RWPE2 (cell line): ENCODE measurements around the gene MIER2.
A peak's percentile ranks its signal among the peaks of the same experiment; 100 is the strongest.

Source experiments
- ATAC-seq: fragments of 200-7000 bp; cut with Tn5 transposase; 3 replicates; pipeline ENCODE4 v1.9.1; 2021; ENCODE audit warnings: low read depth
- DNase-seq: peaks from one replicate; pipeline ENCODE4 v3.0.0-alpha.2; 2020; ENCODE audit warnings: low spot score
- H3K27ac ChIP-seq: fragments of 450-650 bp; 2 replicates; pipeline ENCODE4 v1.5.1; 2017; ENCODE audit warnings: mild to moderate bottlenecking; ENCODE audit not compliant: poor library complexity, severe bottlenecking
- H3K27me3 ChIP-seq: fragments of 250-450 bp; sonication (Bioruptor Pico); 2 replicates; pipeline ENCODE4 v1.5.1; 2021; ENCODE audit warnings: mild to moderate bottlenecking, moderate library complexity; ENCODE audit not compliant: insufficient read depth, poor library complexity, severe bottlenecking
- H3K36me3 ChIP-seq: fragments of 250-450 bp; sonication (Bioruptor Pico); 2 replicates; pipeline ENCODE4 v1.5.1; 2020; ENCODE audit warnings: low read depth, mild to moderate bottlenecking, moderate library complexity
- H3K4me1 ChIP-seq: fragments of 250-450 bp; sonication (Bioruptor Pico); 2 replicates; pipeline ENCODE4 v1.5.1; 2021; ENCODE audit warnings: mild to moderate bottlenecking, moderate library complexity; ENCODE audit not compliant: insufficient read depth, poor library complexity, severe bottlenecking
- H3K4me3 ChIP-seq: fragments of 250-450 bp; sonication (Bioruptor Pico); 2 replicates; pipeline ENCODE4 v1.5.1; 2021; ENCODE audit warnings: mild to moderate bottlenecking, moderate library complexity; ENCODE audit not compliant: severe bottlenecking
- H3K9me3 ChIP-seq: fragments of 250-450 bp; sonication (Bioruptor Pico); 2 replicates; pipeline ENCODE4 v1.5.1; 2021; ENCODE audit warnings: mild to moderate bottlenecking, moderate library complexity; ENCODE audit not compliant: severe bottlenecking
- TF ChIP-seq, protein P1 (sequence below): fragments of 450-650 bp; IDR thresholded peaks from one replicate; pipeline ENCODE4 v1.5.1; 2017; ENCODE audit warnings: mild to moderate bottlenecking, moderate library complexity; ENCODE audit not compliant: poor library complexity, severe bottlenecking

The MIER2 gene

DNA sequence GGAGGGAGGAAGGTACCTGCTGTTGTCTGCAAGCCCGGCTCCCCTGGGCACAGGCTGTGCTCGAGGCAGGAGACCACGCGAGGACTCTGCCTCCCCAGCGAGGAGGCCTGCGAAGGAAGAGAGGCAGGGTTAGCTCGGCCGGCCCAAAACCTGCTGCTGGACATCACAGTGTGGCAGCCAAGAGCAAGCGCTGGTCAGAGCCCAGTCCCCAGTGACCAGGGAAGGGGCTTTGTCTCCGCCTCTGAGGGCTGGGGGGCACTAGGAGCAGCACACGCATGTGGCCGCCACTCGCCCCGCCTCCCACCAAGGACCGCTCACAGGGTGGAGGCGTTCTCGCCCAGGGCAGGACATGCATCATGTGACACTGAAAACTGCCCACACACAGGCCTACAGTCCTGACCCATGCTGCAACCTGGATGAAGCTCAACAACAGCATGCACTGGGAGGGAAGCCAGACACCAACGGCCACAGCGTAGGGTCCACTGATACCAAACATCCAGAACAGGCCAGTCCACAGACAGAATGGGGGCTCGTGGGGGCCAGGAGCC lies 8.5 kb downstream of the MIER2 start:
- no peaks in the 10 kb centered on the region for H3K27me3 ChIP-seq
- ATAC-seq (no peak), DNase-seq (peak; percentile 26)
- H3K27ac ChIP-seq: no peak overlapping the region
- no peaks in the 10 kb centered on the region for H3K9me3 ChIP-seq
- no peak overlapping the region for H3K4me3 ChIP-seq
- TF ChIP-seq, protein P1, sequence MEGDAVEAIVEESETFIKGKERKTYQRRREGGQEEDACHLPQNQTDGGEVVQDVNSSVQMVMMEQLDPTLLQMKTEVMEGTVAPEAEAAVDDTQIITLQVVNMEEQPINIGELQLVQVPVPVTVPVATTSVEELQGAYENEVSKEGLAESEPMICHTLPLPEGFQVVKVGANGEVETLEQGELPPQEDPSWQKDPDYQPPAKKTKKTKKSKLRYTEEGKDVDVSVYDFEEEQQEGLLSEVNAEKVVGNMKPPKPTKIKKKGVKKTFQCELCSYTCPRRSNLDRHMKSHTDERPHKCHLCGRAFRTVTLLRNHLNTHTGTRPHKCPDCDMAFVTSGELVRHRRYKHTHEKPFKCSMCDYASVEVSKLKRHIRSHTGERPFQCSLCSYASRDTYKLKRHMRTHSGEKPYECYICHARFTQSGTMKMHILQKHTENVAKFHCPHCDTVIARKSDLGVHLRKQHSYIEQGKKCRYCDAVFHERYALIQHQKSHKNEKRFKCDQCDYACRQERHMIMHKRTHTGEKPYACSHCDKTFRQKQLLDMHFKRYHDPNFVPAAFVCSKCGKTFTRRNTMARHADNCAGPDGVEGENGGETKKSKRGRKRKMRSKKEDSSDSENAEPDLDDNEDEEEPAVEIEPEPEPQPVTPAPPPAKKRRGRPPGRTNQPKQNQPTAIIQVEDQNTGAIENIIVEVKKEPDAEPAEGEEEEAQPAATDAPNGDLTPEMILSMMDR: no peak
- H3K4me1 ChIP-seq: no peaks in the 10 kb centered on the region
- H3K36me3 ChIP-seq: peaks cover 55% of the 10 kb centered on the region

- Histone ChIP-seq H3K4me3 (no peak overlapping the region), H3K4me1 (no peaks in the 10 kb centered on the region), H3K9me3 (no peaks in the 10 kb centered on the region), H3K27me3 (no peaks in the 10 kb centered on the region), H3K27ac (no peak overlapping the region), H3K36me3 (peaks cover 56% of the 10 kb centered on the region)
- no peak for DNase-seq
- TF ChIP-seq, protein P1: no peak
- no peak for ATAC-seq
Measured at GRCh38 chr19:335486-336066, 9.0 kb downstream of the MIER2 start.

DNA sequence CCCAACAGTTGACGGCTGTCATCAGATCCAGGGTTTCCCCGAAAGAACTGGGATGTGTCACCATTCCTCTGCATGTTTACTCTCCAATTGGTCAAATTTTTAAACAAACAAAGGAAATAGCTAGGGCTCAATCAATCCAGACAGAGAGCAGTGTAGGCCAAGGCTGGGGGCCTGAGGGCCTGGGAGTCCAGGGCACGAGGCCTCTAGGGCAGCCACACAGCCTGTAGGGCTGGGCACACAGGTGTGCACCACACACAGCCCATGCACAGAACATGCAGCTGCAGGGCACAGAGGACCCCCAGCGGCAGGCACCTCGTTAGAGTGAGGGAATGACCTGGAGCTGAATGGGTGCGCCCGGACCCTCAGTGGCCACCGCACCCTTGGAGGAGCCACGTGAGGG lies 9.5 kb downstream of the MIER2 start:
- peaks cover 56% of the 10 kb centered on the region for H3K36me3 ChIP-seq
- ATAC-seq: no peak
- no peak for DNase-seq
- TF ChIP-seq, protein P1: no peak
- no peak overlapping the region for H3K27ac ChIP-seq
- no peak overlapping the region for H3K4me3 ChIP-seq
- H3K9me3 ChIP-seq: no peaks in the 10 kb centered on the region
- no peaks in the 10 kb centered on the region for H3K27me3 ChIP-seq
- no peaks in the 10 kb centered on the region for H3K4me1 ChIP-seq

- ATAC-seq (no peak), DNase-seq (no peak)
- no peaks in the 10 kb centered on the region for H3K27me3 ChIP-seq
- H3K9me3 ChIP-seq: no peaks in the 10 kb centered on the region
- TF ChIP-seq, protein P1: no peak
- H3K4me3 ChIP-seq: no peak overlapping the region
- H3K27ac ChIP-seq: no peak overlapping the region
- H3K4me1 ChIP-seq: no peaks in the 10 kb centered on the region
- peaks cover 59% of the 10 kb centered on the region for H3K36me3 ChIP-seq
Measured at GRCh38 chr19:334296-335071, 10.1 kb downstream of the MIER2 start.

DNA sequence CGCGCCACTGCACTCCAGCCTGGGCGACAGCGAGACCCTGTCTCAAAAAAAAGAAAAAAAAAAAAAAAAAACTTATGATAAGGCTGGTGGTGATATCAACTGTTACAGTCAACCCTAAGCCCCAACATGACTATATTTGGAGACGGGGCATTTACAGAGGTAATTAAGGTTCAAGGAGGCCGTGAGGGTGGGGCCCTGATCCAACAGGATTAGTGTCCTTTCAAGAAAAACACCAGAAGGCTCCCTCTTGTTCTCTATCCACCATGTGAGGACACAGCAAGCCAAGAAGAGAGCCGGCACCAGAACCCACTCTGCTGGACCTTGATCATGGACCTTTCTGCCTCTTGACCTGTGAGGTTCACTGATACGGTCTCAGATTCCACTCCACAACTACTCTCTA lies 14.1 kb downstream of the MIER2 start:
- H3K36me3 ChIP-seq: peaks cover 73% of the 10 kb centered on the region
- H3K27ac ChIP-seq: no peak overlapping the region
- no peak overlapping the region for H3K4me3 ChIP-seq
- no peaks in the 10 kb centered on the region for H3K9me3 ChIP-seq
- TF ChIP-seq, protein P1: no peak
- ATAC-seq (no peak), DNase-seq (peak; percentile 3)
- H3K4me1 ChIP-seq: no peaks in the 10 kb centered on the region
- H3K27me3 ChIP-seq: no peaks in the 10 kb centered on the region
